ENCODE measurements around the gene KIAA0825.

GRCh38 chr5:94243612-94244011 is 374.8 kb downstream of the KIAA0825 start:
- TF ChIP-seq CTCF (conservative IDR thresholded peaks at IDR 0.05) (no peak), EZH2 (IDR thresholded peaks at IDR 0.05; ENCODE audit: low read depth) (no peak)
